Measurements from ENCODE around the gene SURF6.

SURF6 gene

DNA sequence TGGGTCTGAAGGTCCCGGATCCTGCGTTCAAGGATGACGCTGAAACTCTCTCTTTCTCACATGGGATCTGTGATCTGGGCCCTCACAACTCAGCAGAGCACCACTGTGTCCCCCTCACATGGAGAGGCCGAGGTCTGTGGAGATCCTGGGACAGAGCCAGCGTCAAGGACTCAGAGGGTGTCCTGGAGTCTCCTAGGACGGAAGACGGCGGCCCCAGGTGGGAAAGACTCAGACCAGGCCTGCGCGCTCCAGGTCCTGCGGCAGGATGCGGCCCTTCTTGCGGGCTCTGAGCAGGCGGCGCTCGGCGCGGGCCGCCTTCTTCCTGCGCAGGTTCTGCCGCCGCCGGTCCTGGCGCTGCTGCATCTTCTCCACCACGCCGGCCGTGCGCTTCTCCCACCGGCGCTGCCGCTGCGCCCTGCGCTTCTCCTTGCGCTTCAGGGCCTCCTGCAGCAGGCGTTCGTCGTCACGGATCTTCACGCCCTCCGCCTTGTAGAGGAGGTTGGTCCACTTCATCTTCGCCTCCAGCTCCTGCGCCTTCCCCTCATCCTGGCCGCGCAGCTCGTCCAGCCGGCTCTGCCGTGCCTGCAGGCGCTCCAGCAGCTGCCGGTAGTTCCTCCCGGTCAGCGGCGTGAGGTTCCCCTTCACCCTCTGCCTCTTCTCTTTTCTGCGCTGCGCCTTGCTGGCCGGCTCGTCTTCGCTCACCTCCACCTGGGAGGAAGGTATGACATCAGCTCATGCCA lies 4.2 kb downstream of the SURF6 start:
- POLR2A ChIA-PET = interaction anchor here (0.7 to 1.6 kb wide), 2 partner anchors 16 kb away, joined by 3 to 6 read pairs; partner anchors contain the start of genes MED22 and RPL7A
- Histone ChIP-seq H3K27ac (ENCODE audit: extremely low read depth, low read depth, low read length) (no peak overlapping the region), H3K36me3 (ENCODE audit: control insufficient read depth in 2 of 2, insufficient read depth in 1 of 2, low read length in 2 of 2) (peaks cover 4 to 53% of the 10 kb centered on the region in 2 experiments; a peak in 2 of 3 replicates), H3K4me1 (ENCODE audit: control insufficient read depth, insufficient read depth, low read length) (peaks cover 4% of the 10 kb centered on the region; the same call in 1 of the 2 replicates), H3K9me3 (ENCODE audit: control insufficient read depth, insufficient read depth, low read depth, low read length) (no peaks in the 10 kb centered on the region), H3K4me3 (ENCODE audit: low read depth, low read length) (no peak overlapping the region)
- CTCF ChIA-PET = interaction anchor here (0.7 to 8.9 kb wide), 5 partner anchors 144 to 291 kb away, joined by 3 to 159 read pairs (median 11); no protein-coding TSS in a partner anchor
- TF ChIP-seq GLI4 (tag by site-specific recombination; IDR thresholded peaks at IDR 0.05) (no peak), ZNF670 (tag by site-specific recombination; IDR thresholded peaks at IDR 0.05; ENCODE audit: low read depth) (no peak), ZNF571 (tag by site-specific recombination; IDR thresholded peaks at IDR 0.05) (no peak), ZNF121 (tag by site-specific recombination; IDR thresholded peaks at IDR 0.05) (no peak)

DNA sequence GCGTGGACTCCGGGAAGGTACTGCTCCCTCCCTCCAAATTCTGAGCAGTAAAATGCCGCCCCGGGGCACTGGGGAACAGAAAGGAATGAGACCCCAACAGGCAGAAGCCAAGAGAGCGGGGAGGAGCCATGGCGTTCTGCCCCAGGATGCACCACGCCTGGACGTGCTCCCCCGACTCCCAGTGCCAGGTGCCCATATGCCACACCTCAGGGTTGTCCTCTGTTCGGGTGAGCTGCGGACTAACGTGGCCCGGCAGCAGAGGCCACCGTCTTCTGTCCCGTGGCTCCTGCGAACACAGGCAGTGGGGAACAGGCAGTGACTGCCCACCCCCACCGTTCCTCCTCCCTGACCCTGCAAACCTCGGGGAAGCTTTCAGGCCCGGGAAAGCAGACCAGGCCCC lies 4.8 kb downstream of the SURF6 start:
- POLR2A ChIA-PET = interaction anchor here (0.7 to 3.1 kb wide), 5 partner anchors 17 to 145 kb away, joined by 3 to 19 read pairs (median 4); partner anchors contain the start of genes CACFD1, MED22 and RPL7A
- Histone ChIP-seq H3K27ac (ENCODE audit: extremely low read depth, low read depth, low read length) (no peak overlapping the region), H3K9me3 (ENCODE audit: control insufficient read depth, insufficient read depth, low read depth, low read length) (no peaks in the 10 kb centered on the region), H3K36me3 (ENCODE audit: control insufficient read depth in 2 of 2, insufficient read depth in 1 of 2, low read length in 2 of 2) (peaks cover 4 to 53% of the 10 kb centered on the region in 2 experiments; a peak in 2 of 3 replicates), H3K4me3 (ENCODE audit: low read depth, low read length) (no peak overlapping the region), H3K4me1 (ENCODE audit: control insufficient read depth, insufficient read depth, low read length) (peaks cover 4% of the 10 kb centered on the region; the same call in 1 of the 2 replicates)
- CTCF ChIA-PET = interaction anchor here (0.7 to 8.9 kb wide), 8 partner anchors 8 to 291 kb away, joined by 3 to 159 read pairs (median 12); no protein-coding TSS in a partner anchor
- TF ChIP-seq ZNF768 (tag by site-specific recombination; IDR thresholded peaks at IDR 0.05) (no peak), ZNF248 (tag by site-specific recombination; IDR thresholded peaks at IDR 0.05) (no peak), ZNF530 (tag by site-specific recombination; IDR thresholded peaks at IDR 0.05; ENCODE audit: low read depth) (no peak), MEIS1 (CRISPR knock-in tag; IDR thresholded peaks at IDR 0.05; ENCODE audit: borderline replicate concordance) (no peak), ZNF2 (tag by site-specific recombination; IDR thresholded peaks at IDR 0.05) (no peak), ZBTB21 (tag by site-specific recombination; IDR thresholded peaks at IDR 0.05) (no peak), ZNF19 (tag by site-specific recombination; IDR thresholded peaks at IDR 0.05; ENCODE audit: low read depth) (no peak), SETDB1 (IDR thresholded peaks at IDR 0.05; ENCODE audit: insufficient read length, low read length) (no peak), KLF16 (tag by site-specific recombination; IDR thresholded peaks at IDR 0.05) (no peak), GLIS2 (tag by site-specific recombination; IDR thresholded peaks at IDR 0.05) (no peak), ZNF169 (tag by site-specific recombination; IDR thresholded peaks at IDR 0.05) (no peak), ZNF366 (tag by site-specific recombination; conservative IDR thresholded peaks at IDR 0.05) (no peak)
- TF ChIP-seq, protein P1, sequence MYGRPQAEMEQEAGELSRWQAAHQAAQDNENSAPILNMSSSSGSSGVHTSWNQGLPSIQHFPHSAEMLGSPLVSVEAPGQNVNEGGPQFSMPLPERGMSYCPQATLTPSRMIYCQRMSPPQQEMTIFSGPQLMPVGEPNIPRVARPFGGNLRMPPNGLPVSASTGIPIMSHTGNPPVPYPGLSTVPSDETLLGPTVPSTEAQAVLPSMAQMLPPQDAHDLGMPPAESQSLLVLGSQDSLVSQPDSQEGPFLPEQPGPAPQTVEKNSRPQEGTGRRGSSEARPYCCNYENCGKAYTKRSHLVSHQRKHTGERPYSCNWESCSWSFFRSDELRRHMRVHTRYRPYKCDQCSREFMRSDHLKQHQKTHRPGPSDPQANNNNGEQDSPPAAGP (tag by site-specific recombination; IDR thresholded peaks at IDR 0.05) = no peak
- TF ChIP-seq, protein P2, sequence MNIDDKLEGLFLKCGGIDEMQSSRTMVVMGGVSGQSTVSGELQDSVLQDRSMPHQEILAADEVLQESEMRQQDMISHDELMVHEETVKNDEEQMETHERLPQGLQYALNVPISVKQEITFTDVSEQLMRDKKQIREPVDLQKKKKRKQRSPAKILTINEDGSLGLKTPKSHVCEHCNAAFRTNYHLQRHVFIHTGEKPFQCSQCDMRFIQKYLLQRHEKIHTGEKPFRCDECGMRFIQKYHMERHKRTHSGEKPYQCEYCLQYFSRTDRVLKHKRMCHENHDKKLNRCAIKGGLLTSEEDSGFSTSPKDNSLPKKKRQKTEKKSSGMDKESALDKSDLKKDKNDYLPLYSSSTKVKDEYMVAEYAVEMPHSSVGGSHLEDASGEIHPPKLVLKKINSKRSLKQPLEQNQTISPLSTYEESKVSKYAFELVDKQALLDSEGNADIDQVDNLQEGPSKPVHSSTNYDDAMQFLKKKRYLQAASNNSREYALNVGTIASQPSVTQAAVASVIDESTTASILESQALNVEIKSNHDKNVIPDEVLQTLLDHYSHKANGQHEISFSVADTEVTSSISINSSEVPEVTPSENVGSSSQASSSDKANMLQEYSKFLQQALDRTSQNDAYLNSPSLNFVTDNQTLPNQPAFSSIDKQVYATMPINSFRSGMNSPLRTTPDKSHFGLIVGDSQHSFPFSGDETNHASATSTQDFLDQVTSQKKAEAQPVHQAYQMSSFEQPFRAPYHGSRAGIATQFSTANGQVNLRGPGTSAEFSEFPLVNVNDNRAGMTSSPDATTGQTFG (tag by site-specific recombination; IDR thresholded peaks at IDR 0.05; ENCODE audit: borderline replicate concordance) = no peak
